Stomach (tissue), 4 donors: ENCODE data around the gene EFCAB13.
A peak's percentile ranks its signal among the peaks of the same experiment; 100 is the strongest.

Source experiments
- POLR2AphosphoS5 ChIP-seq, 3 donors: sonication (generic); formaldehyde crosslinking; IDR thresholded peaks; one replicate each; pipeline ENCODE4 v1.6.1; 2016; ENCODE audit warnings: antibody characterized with exemption in 3 of 3
- TF ChIP-seq, protein P1 (sequence below), 7 experiments: fragments of 450-650 bp in 4 of 7; fragments of 200-600 bp in 3 of 7; sonication (generic) in 3 of 7; IDR thresholded peaks; one replicate each; pipeline ENCODE4 v1.5.1; 2016 to 2019; ENCODE audit warnings: antibody characterized with exemption in 7 of 7, control low read depth in 2 of 7, mild to moderate bottlenecking in 1 of 7

GRCh38 chr17:47323382-47324223 lies at the start of gene EFCAB13:
- TF ChIP-seq, protein P1, sequence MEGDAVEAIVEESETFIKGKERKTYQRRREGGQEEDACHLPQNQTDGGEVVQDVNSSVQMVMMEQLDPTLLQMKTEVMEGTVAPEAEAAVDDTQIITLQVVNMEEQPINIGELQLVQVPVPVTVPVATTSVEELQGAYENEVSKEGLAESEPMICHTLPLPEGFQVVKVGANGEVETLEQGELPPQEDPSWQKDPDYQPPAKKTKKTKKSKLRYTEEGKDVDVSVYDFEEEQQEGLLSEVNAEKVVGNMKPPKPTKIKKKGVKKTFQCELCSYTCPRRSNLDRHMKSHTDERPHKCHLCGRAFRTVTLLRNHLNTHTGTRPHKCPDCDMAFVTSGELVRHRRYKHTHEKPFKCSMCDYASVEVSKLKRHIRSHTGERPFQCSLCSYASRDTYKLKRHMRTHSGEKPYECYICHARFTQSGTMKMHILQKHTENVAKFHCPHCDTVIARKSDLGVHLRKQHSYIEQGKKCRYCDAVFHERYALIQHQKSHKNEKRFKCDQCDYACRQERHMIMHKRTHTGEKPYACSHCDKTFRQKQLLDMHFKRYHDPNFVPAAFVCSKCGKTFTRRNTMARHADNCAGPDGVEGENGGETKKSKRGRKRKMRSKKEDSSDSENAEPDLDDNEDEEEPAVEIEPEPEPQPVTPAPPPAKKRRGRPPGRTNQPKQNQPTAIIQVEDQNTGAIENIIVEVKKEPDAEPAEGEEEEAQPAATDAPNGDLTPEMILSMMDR (IDR thresholded peaks at IDR 0.05) = peak in 1 of 7 experiments; percentile 28
- TF ChIP-seq POLR2AphosphoS5 (IDR thresholded peaks at IDR 0.05) = peak; percentile 59 to 95 (median 92)
